ENCODE measurements around the gene P2RY12.

P2RY12 gene

DNA sequence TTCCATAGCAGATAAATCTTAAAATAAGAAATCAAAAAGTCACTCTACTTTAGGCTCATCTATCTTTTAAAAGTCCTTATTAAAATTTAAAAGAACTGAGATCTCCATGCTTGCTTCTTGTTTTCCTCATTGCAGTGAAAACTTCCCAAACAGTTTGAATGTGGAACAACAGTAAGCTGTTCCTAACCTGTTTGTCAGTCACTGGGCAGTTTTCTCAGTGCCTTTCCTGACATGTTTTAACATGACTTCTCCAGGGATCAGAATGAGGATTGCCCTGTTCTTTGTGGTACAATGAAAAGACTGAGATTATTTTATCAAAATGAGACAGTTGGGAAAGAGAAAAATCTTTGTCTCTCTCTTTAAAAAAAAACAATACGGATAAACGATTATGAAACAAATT is 68.7 kb downstream of the P2RY12 start:
- TF ChIP-seq, protein P1, sequence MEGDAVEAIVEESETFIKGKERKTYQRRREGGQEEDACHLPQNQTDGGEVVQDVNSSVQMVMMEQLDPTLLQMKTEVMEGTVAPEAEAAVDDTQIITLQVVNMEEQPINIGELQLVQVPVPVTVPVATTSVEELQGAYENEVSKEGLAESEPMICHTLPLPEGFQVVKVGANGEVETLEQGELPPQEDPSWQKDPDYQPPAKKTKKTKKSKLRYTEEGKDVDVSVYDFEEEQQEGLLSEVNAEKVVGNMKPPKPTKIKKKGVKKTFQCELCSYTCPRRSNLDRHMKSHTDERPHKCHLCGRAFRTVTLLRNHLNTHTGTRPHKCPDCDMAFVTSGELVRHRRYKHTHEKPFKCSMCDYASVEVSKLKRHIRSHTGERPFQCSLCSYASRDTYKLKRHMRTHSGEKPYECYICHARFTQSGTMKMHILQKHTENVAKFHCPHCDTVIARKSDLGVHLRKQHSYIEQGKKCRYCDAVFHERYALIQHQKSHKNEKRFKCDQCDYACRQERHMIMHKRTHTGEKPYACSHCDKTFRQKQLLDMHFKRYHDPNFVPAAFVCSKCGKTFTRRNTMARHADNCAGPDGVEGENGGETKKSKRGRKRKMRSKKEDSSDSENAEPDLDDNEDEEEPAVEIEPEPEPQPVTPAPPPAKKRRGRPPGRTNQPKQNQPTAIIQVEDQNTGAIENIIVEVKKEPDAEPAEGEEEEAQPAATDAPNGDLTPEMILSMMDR (conservative IDR thresholded peaks at IDR 0.05; ENCODE audit: low read length): no peak
- TF ChIP-seq EZH2phosphoT487 (IDR thresholded peaks at IDR 0.05; ENCODE audit: borderline replicate concordance): no peak

DNA sequence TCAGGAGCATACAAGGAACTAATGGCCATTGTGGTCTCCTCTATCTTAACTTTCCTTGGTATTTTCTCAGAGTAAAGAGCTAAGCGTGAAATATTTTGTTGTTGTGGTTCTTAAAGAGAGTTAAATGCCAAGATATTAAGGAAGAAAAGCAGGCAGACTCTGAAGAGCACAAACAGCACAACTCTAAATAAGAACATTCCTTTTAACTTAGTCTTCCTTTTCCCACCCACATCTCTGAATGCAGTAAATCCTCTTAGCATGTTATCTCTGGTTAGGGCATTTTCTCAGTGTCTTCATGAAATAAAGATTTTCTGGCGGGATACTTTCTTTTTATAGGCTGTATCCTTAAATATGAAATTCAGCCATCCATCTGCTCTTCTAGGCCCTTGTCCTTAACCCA is 69.4 kb downstream of the P2RY12 start:
- no peaks in the 10 kb centered on the region for H3K9me2 ChIP-seq (replicated peaks; ENCODE audit: low read depth, low read length)
- no peak overlapping the region for H3K4me3 ChIP-seq (ENCODE audit: low read length, poor library complexity, severe bottlenecking)
- no peak overlapping the region for H2AFZ ChIP-seq (ENCODE audit: low read length)
- no peaks in the 10 kb centered on the region for H3K9me3 ChIP-seq (ENCODE audit: insufficient read depth, low read depth, low read length)
- no peak overlapping the region for H3K9ac ChIP-seq (ENCODE audit: low read depth, low read length, poor library complexity, severe bottlenecking)
- peaks cover 10% of the 10 kb centered on the region; the same call in 1 of the 2 replicates for H3K36me3 ChIP-seq (ENCODE audit: insufficient read depth, low read length)
- no peaks in the 10 kb centered on the region for H3F3A ChIP-seq (ENCODE audit: low read depth)
- no peak for TF ChIP-seq EZH2phosphoT487 (IDR thresholded peaks at IDR 0.05; ENCODE audit: borderline replicate concordance)
- TF ChIP-seq, protein P1 (conservative IDR thresholded peaks at IDR 0.05; ENCODE audit: low read length): no peak
- no peaks in the 10 kb centered on the region for H4K20me1 ChIP-seq (ENCODE audit: insufficient read depth, low read length, poor library complexity, severe bottlenecking)
- no peaks in the 10 kb centered on the region for H3K4me1 ChIP-seq (ENCODE audit: insufficient read depth, low read length, poor library complexity, severe bottlenecking)
- no peak overlapping the region for H3K4me2 ChIP-seq (ENCODE audit: low read depth, low read length, poor library complexity, severe bottlenecking)
- H3K79me2 ChIP-seq (ENCODE audit: insufficient read depth, low read length): no peaks in the 10 kb centered on the region
- no peaks in the 10 kb centered on the region for H3K27me3 ChIP-seq (ENCODE audit: insufficient read depth, low read length, poor library complexity, severe bottlenecking)

More for the DNA sequence above, 68.7 kb downstream of the P2RY12 start:
- Histone ChIP-seq H3K36me3 (ENCODE audit: insufficient read depth, low read length) (peaks cover 10% of the 10 kb centered on the region; the same call in 1 of the 2 replicates), H4K20me1 (ENCODE audit: insufficient read depth, low read length, poor library complexity, severe bottlenecking) (no peaks in the 10 kb centered on the region), H2AFZ (ENCODE audit: low read length) (no peak overlapping the region), H3K4me3 (ENCODE audit: low read length, poor library complexity, severe bottlenecking) (no peak overlapping the region), H3K9me2 (replicated peaks; ENCODE audit: low read depth, low read length) (no peaks in the 10 kb centered on the region), H3K79me2 (ENCODE audit: insufficient read depth, low read length) (no peaks in the 10 kb centered on the region), H3F3A (ENCODE audit: low read depth) (no peaks in the 10 kb centered on the region), H3K9ac (ENCODE audit: low read depth, low read length, poor library complexity, severe bottlenecking) (no peak overlapping the region), H3K4me1 (ENCODE audit: insufficient read depth, low read length, poor library complexity, severe bottlenecking) (peaks cover 4% of the 10 kb centered on the region), H3K9me3 (ENCODE audit: insufficient read depth, low read depth, low read length) (no peaks in the 10 kb centered on the region), H3K4me2 (ENCODE audit: low read depth, low read length, poor library complexity, severe bottlenecking) (no peak overlapping the region), H3K27me3 (ENCODE audit: insufficient read depth, low read length, poor library complexity, severe bottlenecking) (no peaks in the 10 kb centered on the region)

DNA sequence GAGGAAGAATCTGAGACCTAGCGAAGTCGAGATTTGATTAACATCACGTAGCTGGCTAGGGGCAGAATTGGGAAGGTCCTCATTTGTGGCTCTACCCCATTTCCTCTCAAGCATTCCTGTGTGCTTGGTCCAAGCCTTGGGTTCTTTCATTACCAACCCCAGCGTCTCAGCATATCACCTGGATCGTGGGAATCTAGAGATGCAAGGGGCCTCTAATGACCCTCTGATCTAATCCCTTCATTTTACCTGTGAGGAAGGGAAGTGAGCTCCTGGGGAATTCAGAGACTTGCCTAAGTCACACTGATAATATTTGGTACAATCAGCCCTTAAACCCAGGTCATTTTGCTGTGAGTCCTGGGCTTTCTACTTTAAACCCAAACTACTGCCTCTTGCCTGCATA is 70.0 kb downstream of the P2RY12 start:
- H3K9me2 ChIP-seq (replicated peaks; ENCODE audit: low read depth, low read length): no peaks in the 10 kb centered on the region
- peaks cover 10% of the 10 kb centered on the region; the same call in 1 of the 2 replicates for H3K36me3 ChIP-seq (ENCODE audit: insufficient read depth, low read length)
- no peaks in the 10 kb centered on the region for H3K4me1 ChIP-seq (ENCODE audit: insufficient read depth, low read length, poor library complexity, severe bottlenecking)
- H3K9me3 ChIP-seq (ENCODE audit: insufficient read depth, low read depth, low read length): no peaks in the 10 kb centered on the region
- no peak overlapping the region for H2AFZ ChIP-seq (ENCODE audit: low read length)
- H3K4me3 ChIP-seq (ENCODE audit: low read length, poor library complexity, severe bottlenecking): no peak overlapping the region
- no peak for TF ChIP-seq EZH2phosphoT487 (IDR thresholded peaks at IDR 0.05; ENCODE audit: borderline replicate concordance)
- TF ChIP-seq, protein P1 (conservative IDR thresholded peaks at IDR 0.05; ENCODE audit: low read length): no peak
- H3K9ac ChIP-seq (ENCODE audit: low read depth, low read length, poor library complexity, severe bottlenecking): no peak overlapping the region
- no peaks in the 10 kb centered on the region for H3K79me2 ChIP-seq (ENCODE audit: insufficient read depth, low read length)
- no peaks in the 10 kb centered on the region for H3K27me3 ChIP-seq (ENCODE audit: insufficient read depth, low read length, poor library complexity, severe bottlenecking)
- no peak overlapping the region for H3K4me2 ChIP-seq (ENCODE audit: low read depth, low read length, poor library complexity, severe bottlenecking)
- no peaks in the 10 kb centered on the region for H3F3A ChIP-seq (ENCODE audit: low read depth)
- no peaks in the 10 kb centered on the region for H4K20me1 ChIP-seq (ENCODE audit: insufficient read depth, low read length, poor library complexity, severe bottlenecking)
